ENCODE results near the gene CNTN1. TPM values are rescaled to one million over a fixed set of nuclear protein-coding genes. Genes with fewer than 3 reads are reported as not detected.

CNTN1 gene
- total RNA-seq, 4 donors from 2014 or later: 0.15 to 0.29 (median 0.22) TPM

DNA sequence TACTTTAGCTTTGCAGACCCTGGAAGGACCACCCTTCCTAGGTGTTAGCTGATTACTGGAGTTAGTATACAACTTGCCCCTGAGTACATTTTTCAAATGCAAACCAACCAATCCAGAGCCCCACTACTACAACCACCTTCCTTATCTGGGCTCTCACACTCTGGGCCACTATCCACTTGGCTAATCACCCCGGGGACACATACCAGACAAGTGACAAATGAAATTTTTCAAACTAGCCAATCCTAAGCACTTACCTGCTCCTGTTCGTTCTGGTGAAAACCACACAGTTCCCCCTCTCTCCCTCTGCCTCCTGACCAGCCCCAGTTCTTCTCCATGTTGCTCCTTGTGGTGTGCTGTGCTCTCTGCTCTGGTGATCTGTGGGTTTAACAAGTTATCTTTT is 140.4 kb downstream of the CNTN1 start:
- Histone ChIP-seq H3K9me3 (no peaks in the 10 kb centered on the region), H3K4me1 (no peaks in the 10 kb centered on the region), H3K36me3 (no peaks in the 10 kb centered on the region), H3K27ac (no peak overlapping the region), H3K4me3 (no peak overlapping the region), H3K27me3 (no peaks in the 10 kb centered on the region)
- ATAC-seq (no peak), DNase-seq (no peak)
- TF ChIP-seq, protein P1, sequence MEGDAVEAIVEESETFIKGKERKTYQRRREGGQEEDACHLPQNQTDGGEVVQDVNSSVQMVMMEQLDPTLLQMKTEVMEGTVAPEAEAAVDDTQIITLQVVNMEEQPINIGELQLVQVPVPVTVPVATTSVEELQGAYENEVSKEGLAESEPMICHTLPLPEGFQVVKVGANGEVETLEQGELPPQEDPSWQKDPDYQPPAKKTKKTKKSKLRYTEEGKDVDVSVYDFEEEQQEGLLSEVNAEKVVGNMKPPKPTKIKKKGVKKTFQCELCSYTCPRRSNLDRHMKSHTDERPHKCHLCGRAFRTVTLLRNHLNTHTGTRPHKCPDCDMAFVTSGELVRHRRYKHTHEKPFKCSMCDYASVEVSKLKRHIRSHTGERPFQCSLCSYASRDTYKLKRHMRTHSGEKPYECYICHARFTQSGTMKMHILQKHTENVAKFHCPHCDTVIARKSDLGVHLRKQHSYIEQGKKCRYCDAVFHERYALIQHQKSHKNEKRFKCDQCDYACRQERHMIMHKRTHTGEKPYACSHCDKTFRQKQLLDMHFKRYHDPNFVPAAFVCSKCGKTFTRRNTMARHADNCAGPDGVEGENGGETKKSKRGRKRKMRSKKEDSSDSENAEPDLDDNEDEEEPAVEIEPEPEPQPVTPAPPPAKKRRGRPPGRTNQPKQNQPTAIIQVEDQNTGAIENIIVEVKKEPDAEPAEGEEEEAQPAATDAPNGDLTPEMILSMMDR (IDR thresholded peaks at IDR 0.05 in 4 of 5, conservative IDR thresholded peaks at IDR 0.05 in 1 of 5): no peak
- TF ChIP-seq POLR2A (IDR thresholded peaks at IDR 0.05): no peak
- in situ Hi-C loops (cut with MboI; ENCODE audit: low sequenced_read_pairs in 4 of 4) (no loop called here), intact Hi-C loops (cut with DNase I; ENCODE audit: low total_unique reads) (no loop called here)

DNA sequence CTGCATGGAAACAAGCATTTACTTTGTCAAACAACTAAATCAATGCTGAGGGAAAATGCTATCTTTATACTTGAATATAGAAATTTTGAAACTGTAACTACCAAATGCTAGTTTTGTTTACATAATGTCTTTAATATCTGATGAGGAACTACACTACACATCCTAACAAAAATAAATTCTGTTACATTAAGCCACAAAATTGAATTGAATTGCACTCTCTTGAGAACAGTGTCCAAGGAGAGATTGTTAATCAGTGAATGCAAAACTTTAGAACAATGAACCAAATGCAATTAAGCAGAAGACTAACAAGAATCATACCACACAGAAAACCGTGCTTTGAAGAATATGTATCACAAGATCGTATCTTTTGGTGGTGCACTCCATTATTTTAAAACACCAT is 141.6 kb downstream of the CNTN1 start:
- Histone ChIP-seq H3K36me3 (no peaks in the 10 kb centered on the region), H3K4me1 (no peaks in the 10 kb centered on the region), H3K9me3 (no peaks in the 10 kb centered on the region), H3K27me3 (no peaks in the 10 kb centered on the region), H3K4me3 (no peak overlapping the region), H3K27ac (no peak overlapping the region)
- intact Hi-C loops (cut with DNase I; ENCODE audit: low total_unique reads): no loop called here
- DNase-seq (no peak), ATAC-seq (no peak)
- in situ Hi-C loops (cut with MboI; ENCODE audit: low sequenced_read_pairs in 4 of 4): no loop called here
- TF ChIP-seq, protein P1 (IDR thresholded peaks at IDR 0.05 in 4 of 5, conservative IDR thresholded peaks at IDR 0.05 in 1 of 5): no peak
- TF ChIP-seq POLR2A (IDR thresholded peaks at IDR 0.05): no peak

DNA sequence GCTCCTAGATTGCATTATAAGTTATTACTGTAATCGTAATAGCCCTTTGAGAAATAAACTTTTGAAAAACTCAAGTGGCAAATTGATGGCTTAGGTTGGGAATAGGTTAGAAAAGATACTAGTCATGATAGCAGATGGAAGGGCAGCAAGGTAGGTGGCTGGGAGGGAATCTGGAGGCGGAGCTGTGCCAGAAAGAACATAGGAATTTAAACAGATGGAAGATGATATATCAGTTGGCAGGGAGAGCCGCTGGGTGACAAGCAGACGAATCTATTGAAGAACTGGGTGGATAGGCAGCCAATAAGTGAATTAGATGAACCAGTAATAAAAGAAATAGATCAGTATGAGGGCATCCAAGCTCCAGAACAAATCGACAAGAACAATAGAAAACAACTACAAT is 142.1 kb downstream of the CNTN1 start:
- H3K9me3 ChIP-seq: no peaks in the 10 kb centered on the region
- no peak overlapping the region for H3K27ac ChIP-seq
- H3K4me3 ChIP-seq: no peak overlapping the region
- DNase-seq (no peak), ATAC-seq (no peak)
- H3K36me3 ChIP-seq: no peaks in the 10 kb centered on the region
- H3K4me1 ChIP-seq: no peaks in the 10 kb centered on the region
- TF ChIP-seq POLR2A (IDR thresholded peaks at IDR 0.05): no peak
- TF ChIP-seq, protein P1 (IDR thresholded peaks at IDR 0.05 in 4 of 5, conservative IDR thresholded peaks at IDR 0.05 in 1 of 5): no peak
- in situ Hi-C loops (cut with MboI; ENCODE audit: low sequenced_read_pairs in 4 of 4): no loop called here
- intact Hi-C loops (cut with DNase I; ENCODE audit: low total_unique reads): no loop called here
- H3K27me3 ChIP-seq: no peaks in the 10 kb centered on the region

DNA sequence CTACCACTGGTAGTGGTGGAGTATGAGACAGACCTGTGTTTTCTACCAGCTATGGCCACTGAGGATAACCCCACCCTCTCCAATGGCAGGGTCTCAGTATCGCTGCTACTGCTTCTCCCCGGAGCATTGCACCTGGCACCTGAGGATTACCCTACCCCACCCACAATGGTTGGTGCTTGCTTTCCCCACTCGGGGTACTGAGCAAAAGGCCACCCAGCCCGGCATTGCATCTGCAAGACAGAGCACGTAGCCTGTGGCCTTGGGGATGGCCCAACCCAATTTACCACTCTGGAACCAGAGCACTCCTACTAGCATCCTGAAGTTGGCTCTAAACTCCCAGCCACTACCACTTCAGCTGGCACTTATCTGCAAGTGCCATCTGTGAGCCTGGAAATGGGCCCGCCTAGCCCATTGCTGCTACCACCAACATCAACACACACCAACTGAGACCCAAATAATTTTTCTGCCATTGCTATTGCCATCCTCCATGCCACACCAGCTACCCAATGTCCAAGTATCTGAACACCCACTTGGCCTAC is 145.7 kb downstream of the CNTN1 start:
- Histone ChIP-seq H3K4me3 (no peak overlapping the region), H3K4me1 (no peaks in the 10 kb centered on the region), H3K36me3 (no peaks in the 10 kb centered on the region), H3K27me3 (no peaks in the 10 kb centered on the region), H3K27ac (no peak overlapping the region), H3K9me3 (no peaks in the 10 kb centered on the region)
- ATAC-seq: no peak
- no peak for TF ChIP-seq POLR2A (IDR thresholded peaks at IDR 0.05)
- TF ChIP-seq, protein P1 (IDR thresholded peaks at IDR 0.05 in 4 of 5, conservative IDR thresholded peaks at IDR 0.05 in 1 of 5): no peak
- in situ Hi-C loops (cut with MboI; ENCODE audit: low sequenced_read_pairs in 4 of 4) (no loop called here), intact Hi-C loops (cut with DNase I; ENCODE audit: low total_unique reads) (no loop called here)
- DNase-seq: no peak

DNA sequence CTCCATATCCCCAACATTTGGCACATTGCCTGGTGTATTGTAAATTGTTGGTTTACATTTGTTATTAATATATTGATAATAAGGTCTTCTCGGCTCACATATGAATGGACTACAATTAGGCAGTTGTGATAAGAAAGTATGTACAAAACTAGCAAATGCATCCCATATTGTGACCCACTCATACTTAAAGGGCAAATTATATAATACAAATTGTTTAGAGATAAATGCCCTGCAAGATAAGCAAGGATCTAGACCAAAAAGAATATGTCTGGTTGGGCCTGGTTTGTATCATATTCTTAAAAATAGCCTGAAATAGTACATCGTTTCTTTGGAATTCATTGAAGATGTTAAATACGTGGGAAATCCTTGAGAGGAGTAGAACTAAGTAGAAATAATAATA is 151.3 kb downstream of the CNTN1 start:
- no peaks in the 10 kb centered on the region for H3K27me3 ChIP-seq
- in situ Hi-C loops (cut with MboI; ENCODE audit: low sequenced_read_pairs in 4 of 4) (no loop called here), intact Hi-C loops (cut with DNase I; ENCODE audit: low total_unique reads) (no loop called here)
- no peak overlapping the region for H3K4me3 ChIP-seq
- H3K4me1 ChIP-seq: no peaks in the 10 kb centered on the region
- ATAC-seq: no peak
- no peak for DNase-seq
- H3K27ac ChIP-seq: no peak overlapping the region
- no peak for TF ChIP-seq POLR2A (IDR thresholded peaks at IDR 0.05)
- TF ChIP-seq, protein P1 (IDR thresholded peaks at IDR 0.05 in 4 of 5, conservative IDR thresholded peaks at IDR 0.05 in 1 of 5): no peak
- H3K9me3 ChIP-seq: no peaks in the 10 kb centered on the region
- H3K36me3 ChIP-seq: no peaks in the 10 kb centered on the region

All from gastrocnemius medialis (tissue), 4 donors.